Adrenal gland (tissue), 12 donors: ENCODE data around the gene PEX3. TPM values are rescaled to one million over a fixed set of nuclear protein-coding genes. Genes with fewer than 3 reads are reported as not detected.

Source experiments
- DNase-seq, 7 donors: peaks; one replicate each; pipeline ENCODE4 v3.0.0-alpha.2; 2019 to 2020
- H3K27ac ChIP-seq, 5 donors: fragments of 200-600 bp; sonication (generic) in 4 of 5; 1 replicate in 3 of 5; 2 replicates in 2 of 5; pipeline versions ENCODE4 v1.5.1 to v1.8.0; 2016 to 2020; ENCODE audit warnings: mild to moderate bottlenecking in 1 of 5
- H3K27me3 ChIP-seq: fragments of 200-600 bp; 2 replicates; pipeline ENCODE4 v1.8.0; 2021
- H3K36me3 ChIP-seq, 2 donors: fragments of 200-600 bp; replicated peaks in 1 of 2; 1 replicate in 1 of 2; 2 replicates in 1 of 2; pipeline versions ENCODE4 v1.5.1 to v1.8.0; 2018 to 2022
- H3K4me1 ChIP-seq, 2 donors: fragments of 200-600 bp; replicated peaks in 1 of 2; 1 replicate in 1 of 2; 2 replicates in 1 of 2; pipeline versions ENCODE4 v1.5.1 to v1.8.0; 2018 to 2021
- H3K4me3 ChIP-seq, 4 donors: fragments of 200-600 bp; sonication (generic) in 3 of 4; one replicate each; pipeline ENCODE4 v1.5.1; 2016 to 2018
- H3K9me3 ChIP-seq, 3 donors: fragments of 200-600 bp; sonication (generic) in 1 of 3; replicated peaks in 1 of 3; 1 replicate in 2 of 3; 2 replicates in 1 of 3; pipeline versions ENCODE4 v1.5.1 to v1.8.0; 2016 to 2021
- POLR2A ChIP-seq, 2 donors: fragments of 450-650 bp; IDR thresholded peaks; one replicate each; pipeline ENCODE4 v1.6.1; 2017; ENCODE audit warnings: antibody characterized with exemption in 2 of 2, mild to moderate bottlenecking in 2 of 2, moderate library complexity in 1 of 2
- WGBS, 4 donors: extraction: QIAGEN DNeasy Blood & Tissue Kit in 2 of 4; methylation state at CpG; one replicate each; pipeline versions ENCODE4 v1.1.5 to v1.1.7; 2013 to 2017; 5-methylcytosine and 5-hydroxymethylcytosine counted together
- intact Hi-C, 2 donors: fragments of 100-400 bp; cut with DNase I; formaldehyde crosslinking; loops; one replicate each; pipeline versions ENCODE4 v1.14.1 to v1.15.0; 2022 to 2023
- polyA plus RNA-seq, 3 donors: library from polyadenylated mRNA; stranded (reverse); fragments of 200-250 nt in 2 of 3; fragments of 350-450 nt in 1 of 3; fragmentation: Illumina TruSeq in 1 of 3; extraction: RNeasy Lipid Tissue Mini Kit (QIAGEN cat#74804) in 1 of 3; gene quantifications; one replicate each; pipeline ENCODE4 v1.2.3, GENCODE V29; 2013 to 2014
- total RNA-seq, 9 donors: library from RNA; depleted of rRNA in 4 of 9; stranded (reverse); fragments of >200 nt in 4 of 9; fragments of 120-200 nt in 1 of 9; fragmentation: NEBNext Ultra II Directional in 1 of 9; extraction: Animal tissue kit (Norgen Biotek cat#: 25700) in 1 of 9; gene quantifications; one replicate each; pipeline versions ENCODE4 v1.1.0 to v1.2.4, GENCODE V29; 2013 to 2023
- TF ChIP-seq, protein P1 (sequence below), 6 experiments: fragments of 450-650 bp in 4 of 6; fragments of 200-600 bp in 2 of 6; sonication (generic) in 1 of 6; IDR thresholded peaks; 1 replicate in 5 of 6; 2 replicates in 1 of 6; pipeline versions ENCODE4 v1.5.1 to v1.8.0; 2016 to 2021; ENCODE audit warnings: antibody characterized with exemption in 6 of 6, mild to moderate bottlenecking in 2 of 6, moderate library complexity in 1 of 6
- donor health status: healthy with polysubstance abuse.
- donor health status: Bipolar disorder and iron deficiency.
- donor health status: DM: yes; HTN: yes; CAD: no.
- donor health status: DM: no; HTN: no; CAD: no.
- donor health status: DM: no; HTN: no; CAD: no.
- donor health status: DM: yes; HTN: yes; CAD: no.

PEX3 gene
- total and polyA plus RNA-seq, 12 donors, result 16.3 to 165 (median 54.2) TPM

DNA sequence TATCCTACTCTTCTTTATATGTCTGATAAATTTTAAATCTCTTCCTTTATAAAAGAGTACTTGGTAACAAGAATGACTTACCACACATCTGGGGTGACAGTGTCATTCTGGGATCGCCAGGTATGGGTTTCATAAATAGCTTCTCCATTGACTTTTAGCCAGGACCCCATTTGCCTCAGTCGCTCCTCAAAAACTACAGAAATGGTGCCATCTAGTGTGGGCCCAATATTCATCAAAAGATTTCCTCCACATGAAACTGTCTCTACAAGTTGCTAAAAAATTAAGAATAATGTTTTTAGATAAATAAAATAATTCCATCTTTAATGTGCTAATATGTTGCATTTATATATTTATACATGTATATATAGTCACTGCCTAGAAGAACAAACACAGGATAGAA is 51.2 kb downstream of the PEX3 start:
- H3K4me1 ChIP-seq, result no peaks in the 10 kb centered on the region
- H3K4me3 ChIP-seq, result no peak overlapping the region
- no peaks in the 10 kb centered on the region for H3K9me3 ChIP-seq
- TF ChIP-seq, protein P1, sequence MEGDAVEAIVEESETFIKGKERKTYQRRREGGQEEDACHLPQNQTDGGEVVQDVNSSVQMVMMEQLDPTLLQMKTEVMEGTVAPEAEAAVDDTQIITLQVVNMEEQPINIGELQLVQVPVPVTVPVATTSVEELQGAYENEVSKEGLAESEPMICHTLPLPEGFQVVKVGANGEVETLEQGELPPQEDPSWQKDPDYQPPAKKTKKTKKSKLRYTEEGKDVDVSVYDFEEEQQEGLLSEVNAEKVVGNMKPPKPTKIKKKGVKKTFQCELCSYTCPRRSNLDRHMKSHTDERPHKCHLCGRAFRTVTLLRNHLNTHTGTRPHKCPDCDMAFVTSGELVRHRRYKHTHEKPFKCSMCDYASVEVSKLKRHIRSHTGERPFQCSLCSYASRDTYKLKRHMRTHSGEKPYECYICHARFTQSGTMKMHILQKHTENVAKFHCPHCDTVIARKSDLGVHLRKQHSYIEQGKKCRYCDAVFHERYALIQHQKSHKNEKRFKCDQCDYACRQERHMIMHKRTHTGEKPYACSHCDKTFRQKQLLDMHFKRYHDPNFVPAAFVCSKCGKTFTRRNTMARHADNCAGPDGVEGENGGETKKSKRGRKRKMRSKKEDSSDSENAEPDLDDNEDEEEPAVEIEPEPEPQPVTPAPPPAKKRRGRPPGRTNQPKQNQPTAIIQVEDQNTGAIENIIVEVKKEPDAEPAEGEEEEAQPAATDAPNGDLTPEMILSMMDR (IDR thresholded peaks at IDR 0.05), result no peak
- intact Hi-C loops, result no loop called here
- H3K27me3 ChIP-seq, result no peaks in the 10 kb centered on the region
- H3K27ac ChIP-seq, result no peak overlapping the region
- peaks cover 0 to 34% of the 10 kb centered on the region in 2 donors for H3K36me3 ChIP-seq
- WGBS, 4 donors, result 84 to 95% (median 95%) methylated on average over 2 of the region's 2 CpGs
- DNase-seq, result no peak

DNA sequence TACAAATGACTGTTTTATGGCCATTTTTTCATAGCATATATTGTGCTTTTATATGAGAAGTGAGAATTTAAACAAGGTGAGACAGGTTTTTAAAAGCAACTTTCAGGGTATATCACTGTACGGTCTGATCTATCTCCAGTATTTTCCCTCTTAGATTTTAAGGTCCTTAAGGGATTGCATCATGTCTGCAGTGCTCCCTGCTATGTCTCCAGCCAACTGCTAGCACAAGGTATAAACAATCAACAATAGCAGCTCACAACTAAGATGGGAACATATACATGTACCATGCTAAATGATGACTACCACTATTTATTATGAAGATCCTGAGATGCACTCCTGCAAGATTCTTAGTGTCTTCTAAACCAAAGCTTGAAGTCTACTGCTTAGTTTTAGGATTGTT is 53.8 kb downstream of the PEX3 start:
- no peaks in the 10 kb centered on the region for H3K27me3 ChIP-seq
- H3K4me1 ChIP-seq, result peaks cover 0 to 3% of the 10 kb centered on the region in 2 donors
- 91 to 94% (median 93%) methylated on average over 1 of the region's 1 CpG for WGBS, 4 donors
- peaks cover 0 to 25% of the 10 kb centered on the region in 2 donors for H3K36me3 ChIP-seq
- intact Hi-C loops, result no loop called here
- no peak for DNase-seq
- H3K4me3 ChIP-seq, result no peak overlapping the region
- TF ChIP-seq, protein P1 (IDR thresholded peaks at IDR 0.05), result no peak
- no peak for TF ChIP-seq POLR2A (IDR thresholded peaks at IDR 0.05)
- no peak overlapping the region for H3K27ac ChIP-seq
- H3K9me3 ChIP-seq, result no peaks in the 10 kb centered on the region

DNA sequence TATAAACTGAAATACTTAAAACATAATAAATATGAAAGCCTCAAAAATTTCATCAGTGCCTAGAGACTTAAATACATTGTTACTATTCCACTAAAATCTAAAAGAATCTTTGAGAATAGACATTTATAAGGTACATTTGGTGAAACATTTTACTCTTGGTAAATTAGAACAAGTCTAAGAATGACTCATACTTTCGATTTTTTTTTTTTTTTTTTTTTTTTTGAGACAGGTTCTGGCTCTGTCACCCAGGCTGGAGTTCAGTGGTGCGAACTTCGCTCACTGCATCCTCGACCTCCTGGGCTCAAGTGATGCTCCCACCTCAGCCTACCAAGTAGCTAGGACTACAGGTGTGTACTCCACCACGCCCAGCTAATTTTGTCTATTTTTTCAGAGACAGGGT is 54.5 kb downstream of the PEX3 start:
- intact Hi-C loops, result no loop called here
- TF ChIP-seq, protein P1 (IDR thresholded peaks at IDR 0.05), result no peak
- TF ChIP-seq POLR2A (IDR thresholded peaks at IDR 0.05), result no peak
- peaks cover 0 to 25% of the 10 kb centered on the region in 2 donors for H3K36me3 ChIP-seq

DNA sequence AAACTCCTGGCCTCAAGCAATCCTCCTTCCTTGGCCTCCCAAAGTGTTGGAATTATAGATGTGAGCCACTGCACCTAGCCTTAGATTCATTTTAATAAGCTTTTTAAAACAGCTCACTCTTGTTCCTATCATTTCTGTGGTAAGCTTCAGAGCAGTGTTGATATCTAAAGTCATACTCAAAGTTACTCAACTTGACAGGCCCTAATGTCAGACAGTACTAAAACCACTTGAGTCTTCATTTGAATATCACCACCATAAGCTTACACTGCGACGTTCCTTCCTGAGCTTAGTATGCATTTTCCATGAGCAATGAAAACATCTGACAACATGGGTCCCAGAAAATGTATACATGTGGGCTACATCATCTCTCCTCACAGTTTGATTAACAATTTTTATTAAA is 54.9 kb downstream of the PEX3 start:
- Histone ChIP-seq H3K4me1 (peaks cover 7 to 15% of the 10 kb centered on the region in 2 donors), H3K27ac (no peak overlapping the region), H3K27me3 (no peaks in the 10 kb centered on the region), H3K4me3 (no peak overlapping the region), H3K36me3 (peaks cover 0 to 22% of the 10 kb centered on the region in 2 donors), H3K9me3 (no peaks in the 10 kb centered on the region)
- TF ChIP-seq, protein P1 (IDR thresholded peaks at IDR 0.05), result no peak
- no peak for TF ChIP-seq POLR2A (IDR thresholded peaks at IDR 0.05)
- 93 to 100% (median 98%) methylated on average over 2 of the region's 2 CpGs for WGBS, 4 donors
- no peak for DNase-seq
- intact Hi-C loops, result no loop called here

More for the DNA sequence above, 54.5 kb downstream of the PEX3 start:
- H3K27me3 ChIP-seq, result no peaks in the 10 kb centered on the region
- peaks cover 3 to 11% of the 10 kb centered on the region in 2 donors for H3K4me1 ChIP-seq
- no peak overlapping the region for H3K4me3 ChIP-seq
- H3K9me3 ChIP-seq, result no peaks in the 10 kb centered on the region
- 44 to 75% (median 65%) methylated on average over 5 of the region's 5 CpGs for WGBS, 4 donors
- DNase-seq, result no peak
- H3K27ac ChIP-seq, result no peak overlapping the region
